Measurements from ENCODE around the gene IER5L. TPM values are rescaled to one million over a fixed set of nuclear protein-coding genes. Genes with fewer than 3 reads are reported as not detected.
"Not testable (repeated sequence)": the region's sequence is repeated elsewhere in the genome, so short reads cannot be mapped to it uniquely, and the experiment has no call there.

Gene IER5L
- total RNA-seq, 1 donor from 2014 or later: 4.6 TPM

DNA sequence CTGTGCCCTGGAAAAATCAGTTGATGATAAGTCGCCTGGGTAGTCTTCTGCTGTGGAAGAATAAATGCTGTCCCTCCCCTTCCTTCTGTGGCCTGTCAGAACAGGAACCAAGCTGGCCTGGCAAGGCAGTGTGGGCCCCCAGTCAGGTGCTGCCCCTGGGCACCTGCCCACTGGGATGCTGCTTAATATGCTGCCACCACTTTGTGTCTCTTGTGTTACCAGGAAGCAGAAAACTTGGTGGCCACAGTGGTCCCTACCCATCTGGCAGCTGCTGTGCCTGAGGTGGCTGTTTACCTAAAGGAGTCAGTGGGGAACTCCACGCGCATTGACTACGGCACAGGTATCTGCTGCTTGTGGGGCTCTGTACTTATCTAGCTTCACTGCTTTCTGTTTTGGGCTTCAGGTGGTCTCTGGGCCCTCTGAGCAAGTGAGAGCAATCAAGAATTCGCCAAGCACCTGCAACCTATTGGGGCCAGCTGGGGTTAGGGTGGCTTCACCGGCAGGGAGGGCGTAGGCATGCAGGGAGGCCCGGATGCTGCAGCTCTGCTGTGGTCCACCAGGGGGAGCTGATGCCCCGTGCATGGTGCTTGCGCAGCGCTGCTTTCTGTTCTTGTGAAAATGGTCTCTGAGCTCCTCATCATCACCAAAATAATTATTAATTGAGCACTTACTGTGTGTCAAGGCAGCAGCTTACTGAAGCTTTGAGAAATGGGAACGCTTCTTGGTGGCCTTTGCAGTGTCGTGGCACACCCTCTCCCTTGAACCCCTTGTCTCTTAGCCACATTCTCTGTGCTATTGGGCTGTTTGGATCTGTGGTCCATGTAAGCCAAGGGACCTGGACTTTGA lies 46.5 kb downstream of the IER5L start:
- peak; percentile 89 for DNase-seq (ENCODE audit: missing footprints)
- intact Hi-C loops (cut with DNase I): loop anchor here (2.0 to 5.0 kb wide), 2 partner anchors 479 to 651 kb away; no protein-coding TSS in a partner anchor
- peak; percentile 83 for ATAC-seq

DNA sequence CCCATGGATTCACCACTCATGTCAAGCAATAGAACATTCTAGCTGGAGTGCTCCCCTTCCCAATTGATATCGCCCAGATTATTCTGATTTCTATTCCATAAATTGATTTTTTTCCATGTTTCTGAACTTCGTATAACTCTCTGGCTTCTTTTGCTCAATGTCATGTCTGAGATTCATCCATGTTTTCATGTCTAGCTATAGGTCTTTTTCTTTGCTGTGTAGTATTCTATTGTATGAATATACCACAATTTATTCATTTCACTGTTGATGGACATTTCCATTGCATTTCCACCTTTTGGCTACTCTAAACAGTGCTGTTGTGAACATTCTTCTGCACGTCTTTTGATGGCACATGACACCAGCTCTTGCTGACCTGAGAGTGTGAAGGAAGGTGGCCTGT lies 47.3 kb downstream of the IER5L start:
- no peak for DNase-seq (ENCODE audit: missing footprints)
- intact Hi-C loops (cut with DNase I): loop anchor here (2.0 to 5.0 kb wide), 2 partner anchors 480 to 652 kb away; no protein-coding TSS in a partner anchor
- no peak for ATAC-seq

DNA sequence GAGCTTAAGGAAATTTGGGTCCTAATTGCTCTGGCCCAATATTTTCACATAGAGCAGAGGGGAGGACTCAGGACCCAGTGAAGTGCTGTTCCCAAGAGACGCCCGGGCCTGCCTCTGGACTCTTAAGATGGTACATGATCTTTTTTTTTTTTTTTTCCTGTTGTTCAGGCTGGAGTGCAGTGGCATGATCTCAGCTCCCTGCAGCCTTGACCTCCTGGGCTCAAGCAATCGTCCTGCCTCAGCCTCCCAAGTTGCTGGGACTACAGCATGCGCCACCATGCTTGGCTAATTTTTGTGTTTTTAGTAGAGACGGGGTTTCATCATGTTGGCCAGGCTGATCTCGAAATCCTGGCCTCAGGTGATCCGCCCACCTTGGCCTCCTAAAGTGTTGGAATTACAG lies 47.8 kb downstream of the IER5L start:
- peak; percentile 61 for DNase-seq (ENCODE audit: missing footprints)
- intact Hi-C loops (cut with DNase I): loop anchor here (2.0 to 5.0 kb wide), 2 partner anchors 481 to 652 kb away; no protein-coding TSS in a partner anchor
- not testable (repeated sequence) for ATAC-seq

DNA sequence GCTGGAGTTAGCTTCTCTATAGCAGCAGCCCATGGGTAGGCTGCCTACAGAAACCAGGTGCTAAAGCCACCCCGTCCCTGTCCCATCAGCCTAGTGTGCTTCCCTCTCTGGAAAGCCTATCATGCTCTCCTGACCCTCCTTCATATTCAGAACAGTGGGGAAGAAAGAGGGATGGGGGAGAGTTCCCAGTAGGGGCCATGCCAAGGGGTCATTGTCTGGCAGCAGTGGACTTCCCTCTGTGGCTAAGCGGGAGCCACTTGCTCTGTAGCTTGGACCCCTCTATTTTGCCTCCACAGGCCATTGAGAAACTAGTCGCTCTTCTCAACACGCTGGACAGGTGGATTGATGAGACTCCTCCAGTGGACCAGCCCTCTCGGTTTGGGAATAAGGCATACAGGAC lies 49.4 kb downstream of the IER5L start:
- intact Hi-C loops (cut with DNase I): no loop called here
- ATAC-seq (no peak), DNase-seq (ENCODE audit: missing footprints) (no peak)

DNA sequence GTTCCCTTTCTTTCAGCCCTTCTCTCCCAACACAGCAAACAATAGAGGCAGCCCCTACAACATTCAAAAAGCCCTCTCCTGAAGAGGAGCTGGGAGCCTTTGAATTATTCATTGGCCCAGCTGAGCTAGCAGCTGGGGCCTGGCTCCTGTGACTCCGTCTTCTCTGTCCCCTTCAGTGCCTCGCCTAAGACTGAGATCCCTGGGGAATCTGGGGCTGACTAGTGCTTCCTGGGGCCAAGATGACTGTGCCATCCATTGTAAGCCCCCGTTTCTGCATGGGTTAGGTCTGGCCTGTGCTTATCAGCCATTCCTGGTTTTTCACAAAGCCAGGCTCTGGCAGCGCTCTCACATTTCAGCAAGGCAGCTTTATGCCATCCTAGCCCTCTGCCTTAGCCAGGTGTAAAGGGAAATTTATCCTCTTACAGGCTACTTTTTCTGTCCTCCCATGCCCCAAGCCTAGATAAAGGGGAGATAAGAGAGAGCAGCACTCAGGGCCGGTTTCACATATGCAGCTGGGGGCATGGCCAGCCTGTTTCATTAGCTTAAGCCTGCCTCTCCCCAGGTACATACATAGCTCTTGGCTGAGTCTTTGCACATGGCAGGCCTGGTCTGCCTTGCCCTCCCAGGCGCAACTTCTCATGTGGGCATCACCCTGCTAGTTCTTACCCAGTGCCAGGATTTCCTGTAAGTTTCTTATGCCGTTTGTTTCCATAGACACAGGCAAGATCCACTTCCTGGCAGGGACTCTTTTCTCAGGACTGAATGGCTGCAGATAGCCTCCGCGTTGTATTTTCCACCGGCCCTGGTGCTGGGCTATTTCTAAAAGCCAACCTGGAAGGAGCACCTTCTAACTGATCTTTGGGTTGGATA lies 51.1 kb downstream of the IER5L start:
- intact Hi-C loops (cut with DNase I): no loop called here
- DNase-seq (ENCODE audit: missing footprints): peak; percentile 37
- no peak for ATAC-seq

Other genes starting within 250 kb of the IER5L start
- 7.5 TPM for gene DOLK, start 230.7 kb downstream of the IER5L start, total RNA-seq
- gene NUP188, start 230.6 kb downstream of the IER5L start, total RNA-seq: 16.0 TPM
- gene SH3GLB2, start 149.9 kb downstream of the IER5L start, total RNA-seq: 32.4 TPM
- 38.2 TPM for gene MIGA2, start 141.6 kb downstream of the IER5L start, total RNA-seq
- gene DOLPP1, start 97.2 kb downstream of the IER5L start, total RNA-seq: 6.8 TPM
- 85.5 TPM for gene CRAT, start 67.5 kb downstream of the IER5L start, total RNA-seq
- gene PTPA, start 66.8 kb downstream of the IER5L start, total RNA-seq: 194 TPM